Sciatic nerve (tissue), 2 donors: ENCODE measurements around the gene FOXRED1. TPM values are rescaled to one million over a fixed set of nuclear protein-coding genes. Genes with fewer than 3 reads are reported as not detected.
"Not testable (repeated sequence)": the region's sequence is repeated elsewhere in the genome, so short reads cannot be mapped to it uniquely, and the experiment has no call there.

Experiments
- ATAC-seq: fragments of 200-7000 bp; cut with Tn5 transposase; one replicate; pipeline ENCODE4 v1.9.1; 2020; ENCODE audit warnings: mild to moderate bottlenecking, moderate library complexity
- DNase-seq: peaks from one replicate; pipeline ENCODE4 v3.0.0-alpha.2; 2020; ENCODE audit warnings: low spot score
- intact Hi-C: fragments of 100-400 bp; cut with DNase I; formaldehyde crosslinking; loops from one replicate; pipeline ENCODE4 v1.14.2; 2022
- total RNA-seq: library from RNA; stranded (reverse); fragmentation: NEBNext Ultra II Directional; extraction: Animal tissue kit (Norgen Biotek cat#: 25700); gene quantifications from one replicate; pipeline ENCODE4 v1.2.1, GENCODE V29; 2021
- donor health status: DM: no; HTN: no; CAD: no.
- donor health status: DM: no; HTN: no; CAD: no.

FOXRED1 gene
- total RNA-seq, 1 donor from 2014 or later, result 27.9 TPM

- intact Hi-C loops, result no loop called here
- ATAC-seq, result no peak
- DNase-seq, result no peak
Measured at GRCh38 chr11:126307706-126308105, 38.8 kb downstream of the FOXRED1 start.

- intact Hi-C loops, result no loop called here
- DNase-seq (no peak), ATAC-seq (no peak)
Measured at GRCh38 chr11:126308271-126308671, 39.3 kb downstream of the FOXRED1 start.

- DNase-seq, intact Hi-C loops, ATAC-seq: not testable (repeated sequence)
Measured at GRCh38 chr11:126308771-126309170, 39.8 kb downstream of the FOXRED1 start.

GRCh38 chr11:126310200-126310991, 41.4 kb downstream of the FOXRED1 start:
- DNase-seq (peak; percentile 89), ATAC-seq (peak; percentile 93)
- intact Hi-C loops, result loop anchor here (2.0 kb wide), 1 partner anchor 172 kb away; no protein-coding TSS in a partner anchor

- no peak for DNase-seq
- ATAC-seq, result peak; percentile 21
- intact Hi-C loops, result loop anchor here (2.0 kb wide), 1 partner anchor 172 kb away; no protein-coding TSS in a partner anchor
Measured at GRCh38 chr11:126310992-126311310, 42.0 kb downstream of the FOXRED1 start.

GRCh38 chr11:126311401-126312291, 42.7 kb downstream of the FOXRED1 start:
- DNase-seq (no peak), ATAC-seq (peak; percentile 50)
- intact Hi-C loops, result loop anchor here (2.0 kb wide), 1 partner anchor 171 kb away; no protein-coding TSS in a partner anchor

- no peak for DNase-seq
- intact Hi-C loops, result no loop called here
Measured at GRCh38 chr11:126312961-126313360, 44.0 kb downstream of the FOXRED1 start.

GRCh38 chr11:126313826-126314225, 44.9 kb downstream of the FOXRED1 start:
- ATAC-seq, result no peak
- DNase-seq, result no peak
- intact Hi-C loops, result no loop called here

More at GRCh38 chr11:126312961-126313360, 44.0 kb downstream of the FOXRED1 start:
- no peak for ATAC-seq

GRCh38 chr11:126317432-126317755, 48.4 kb downstream of the FOXRED1 start:
- no peak for ATAC-seq
- intact Hi-C loops, result loop anchor here (5.0 kb wide), 1 partner anchor 115 kb away; no protein-coding TSS in a partner anchor
- no peak for DNase-seq

GRCh38 chr11:126317756-126318573, 49.0 kb downstream of the FOXRED1 start:
- ATAC-seq (peak; percentile 96), DNase-seq (peak; percentile 82)
- intact Hi-C loops, result loop anchor here (5.0 kb wide), 1 partner anchor 114 kb away; no protein-coding TSS in a partner anchor

GRCh38 chr11:126318574-126319373, 49.8 kb downstream of the FOXRED1 start:
- peak; percentile 93 for ATAC-seq
- DNase-seq, result no peak
- intact Hi-C loops, result loop anchor here (5.0 kb wide), 1 partner anchor 114 kb away; no protein-coding TSS in a partner anchor

- ATAC-seq (no peak), DNase-seq (no peak)
- intact Hi-C loops, result loop anchor here (5.0 kb wide), 1 partner anchor 113 kb away; no protein-coding TSS in a partner anchor
Measured at GRCh38 chr11:126319374-126319740, 50.4 kb downstream of the FOXRED1 start.

- ATAC-seq, result no peak
- intact Hi-C loops, result no loop called here
Measured at GRCh38 chr11:126322996-126323395, 54.0 kb downstream of the FOXRED1 start.

GRCh38 chr11:126327281-126328000, 58.5 kb downstream of the FOXRED1 start:
- ATAC-seq, result no peak
- no peak for DNase-seq
- intact Hi-C loops, result no loop called here

More at GRCh38 chr11:126322996-126323395, 54.0 kb downstream of the FOXRED1 start:
- no peak for DNase-seq
